NCI-H226 (cell line): ENCODE data around the gene HOXA2.

ENCODE experiments used
- DNase-seq: peaks from one replicate; pipeline ENCODE4 v3.0.0-alpha.2; 2015

The HOXA2 gene

DNA sequence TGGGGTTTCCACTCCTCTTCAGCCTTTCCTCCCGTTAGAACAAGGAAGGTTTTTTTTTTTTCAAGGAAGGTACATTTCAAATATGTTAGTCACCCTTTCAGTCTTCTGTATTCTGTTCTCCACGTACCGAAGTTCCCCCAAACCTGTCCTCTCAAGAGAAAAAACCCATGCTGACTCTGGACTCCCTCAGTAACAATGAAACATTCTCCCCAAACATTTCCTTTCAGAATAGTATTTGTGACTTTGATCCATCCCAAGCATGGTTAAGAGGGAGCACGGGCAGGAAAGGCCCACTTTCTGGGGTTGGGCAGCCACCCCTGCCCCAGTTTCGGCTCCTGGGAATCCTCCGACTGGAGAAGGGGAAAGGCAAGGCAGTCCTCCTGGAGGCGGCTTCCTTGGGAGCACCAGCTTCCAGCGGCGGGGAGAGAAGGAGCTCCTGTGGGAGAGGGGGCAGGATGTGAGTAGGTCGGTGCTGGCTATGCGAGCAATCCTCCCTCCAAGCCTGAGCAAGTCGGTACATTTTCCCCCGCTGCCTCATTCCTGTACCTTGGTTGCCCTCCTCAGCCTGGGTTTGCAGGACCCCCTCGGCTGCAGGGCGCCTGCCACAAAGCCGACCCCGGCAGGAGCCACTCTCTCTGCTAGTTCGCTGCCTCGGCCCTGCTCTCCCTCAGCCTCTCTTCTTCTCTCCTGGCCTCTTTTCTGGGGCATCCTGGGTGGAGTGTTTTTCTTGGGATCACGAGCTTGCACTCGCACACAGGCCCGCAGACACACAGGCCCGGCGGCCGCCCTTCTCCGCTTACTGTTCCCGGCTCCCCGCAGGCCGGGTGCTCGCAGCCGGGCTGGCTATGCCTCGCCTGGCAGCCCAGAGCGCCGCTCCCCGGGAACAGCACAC is 4.6 kb downstream of the HOXA2 start:
- peak; percentile 63 for DNase-seq

DNA sequence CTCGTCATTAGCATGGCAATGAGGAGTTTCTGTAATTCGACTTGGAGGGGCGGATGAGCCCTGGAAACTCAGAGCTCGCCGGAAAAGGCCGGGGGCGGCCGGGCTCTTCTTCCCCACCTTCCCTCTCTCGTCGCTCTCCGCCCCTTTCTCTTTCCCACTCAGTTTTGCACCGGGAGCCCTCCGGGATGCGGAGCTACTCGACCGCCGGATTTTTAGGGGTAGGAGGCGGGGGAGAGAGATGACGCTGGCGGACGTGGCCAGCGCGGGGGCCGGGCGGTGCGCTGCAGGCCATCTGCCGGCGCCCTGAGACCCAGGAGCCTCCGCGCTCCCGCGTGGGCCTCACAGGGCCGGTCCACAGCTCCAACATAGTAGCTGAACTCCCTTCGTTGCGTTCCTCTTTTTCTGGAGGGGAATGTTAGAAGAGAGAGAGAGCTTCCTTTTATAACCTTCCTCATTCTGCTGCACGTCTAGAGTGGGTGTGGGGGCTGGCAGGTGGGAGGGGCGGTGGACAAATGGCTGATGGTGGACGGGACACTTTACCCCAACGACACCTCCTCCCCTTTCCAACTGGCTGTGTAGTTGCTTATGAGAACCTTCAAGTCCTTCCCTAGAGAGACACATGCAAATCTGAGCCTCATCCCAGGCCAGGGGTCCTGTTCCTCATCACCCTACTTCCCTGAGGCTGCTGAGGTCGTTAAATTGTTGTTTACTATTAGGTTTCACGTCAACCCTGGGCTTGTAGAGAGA is 5.5 kb downstream of the HOXA2 start:
- DNase-seq: peak; percentile 76

DNA sequence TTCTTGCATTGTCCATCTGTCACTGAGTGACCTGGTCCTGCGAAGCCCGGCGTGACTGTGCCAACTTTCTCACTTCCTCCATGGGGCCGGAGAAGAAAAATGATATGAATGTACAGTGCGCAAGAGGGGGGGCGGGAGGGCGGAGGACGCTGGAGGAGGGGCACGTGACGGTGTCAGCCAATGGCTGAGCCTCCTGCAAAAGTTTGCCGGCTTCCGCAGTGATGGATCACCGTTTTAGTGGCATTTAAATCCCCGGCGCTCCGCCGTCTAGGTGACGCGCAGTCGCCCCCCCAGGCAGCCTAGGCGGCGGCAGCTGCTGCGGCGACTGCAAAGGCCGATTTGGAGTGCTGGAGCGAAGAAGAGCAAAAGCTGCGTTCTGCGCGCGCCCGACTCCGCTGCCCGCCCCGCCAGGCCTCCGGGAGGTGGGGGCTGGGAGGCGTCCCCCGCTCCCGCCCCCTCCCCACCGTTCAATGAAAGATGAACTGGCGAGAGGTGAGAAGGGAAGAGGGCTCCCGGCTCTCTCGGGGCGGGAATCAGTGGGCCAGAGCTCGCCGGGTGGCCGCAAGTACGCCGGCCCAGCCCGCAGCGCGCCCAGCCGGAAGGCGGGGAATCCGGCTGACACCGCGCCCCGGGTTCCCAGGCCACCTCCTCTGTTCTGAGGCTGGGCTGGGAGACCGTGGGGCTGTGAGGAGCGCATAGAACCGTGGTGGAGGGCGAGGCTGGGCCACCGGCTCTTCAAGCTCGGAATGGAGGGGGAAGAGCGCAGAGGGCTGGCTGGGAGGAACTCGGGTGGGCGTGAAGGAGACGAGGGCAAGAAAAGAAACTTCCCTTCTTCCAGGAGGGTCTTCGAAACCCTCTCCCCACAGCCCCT is 6.4 kb downstream of the HOXA2 start, which contains the start of gene HOXA1:
TSS of gene HOXA1 (minus strand) at position 104 of the 871 bp plus-strand sequence. CDS start at position 16, 88 bp downstream.
- DNase-seq: peak; percentile 98

DNA sequence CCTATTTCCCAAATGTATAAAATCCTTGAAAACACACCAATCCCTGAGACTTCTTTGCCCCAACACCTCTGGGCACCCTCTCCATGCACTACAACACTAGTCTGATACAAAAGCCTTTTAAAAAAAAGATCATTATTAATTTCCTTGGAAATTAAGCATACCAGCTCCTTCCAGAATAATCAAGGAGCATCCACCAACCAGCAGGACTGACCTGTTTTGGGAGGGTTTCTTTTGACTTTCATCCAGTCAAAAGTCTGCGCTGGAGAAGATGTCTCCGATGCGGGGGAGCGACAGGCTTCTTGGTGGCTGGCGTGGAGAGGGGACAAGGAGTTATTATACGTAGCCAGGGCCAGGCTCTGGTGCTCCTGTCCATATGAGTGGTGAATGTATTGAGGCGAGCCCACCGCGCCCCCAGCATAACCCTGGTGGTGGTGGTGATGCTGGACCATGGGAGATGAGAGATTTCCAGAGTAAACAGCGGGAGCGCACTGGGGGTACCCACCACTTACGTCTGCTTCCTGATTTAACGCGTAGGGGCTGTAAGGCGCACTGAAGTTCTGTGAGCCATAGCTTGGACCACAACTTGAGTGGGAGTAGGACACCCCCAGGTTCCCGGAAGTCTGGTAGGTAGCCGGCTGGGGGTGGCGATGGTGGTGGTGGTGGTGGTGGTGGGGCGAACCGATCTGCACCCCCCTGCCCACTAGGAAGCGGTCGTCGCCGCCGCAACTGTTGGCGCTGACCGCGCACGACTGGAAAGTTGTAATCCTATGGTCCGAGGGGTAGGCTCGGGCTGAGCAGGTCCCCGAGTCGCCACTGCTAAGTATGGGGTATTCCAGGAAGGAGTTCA is 7.2 kb downstream of the HOXA2 start:
- no peak for DNase-seq

DNA sequence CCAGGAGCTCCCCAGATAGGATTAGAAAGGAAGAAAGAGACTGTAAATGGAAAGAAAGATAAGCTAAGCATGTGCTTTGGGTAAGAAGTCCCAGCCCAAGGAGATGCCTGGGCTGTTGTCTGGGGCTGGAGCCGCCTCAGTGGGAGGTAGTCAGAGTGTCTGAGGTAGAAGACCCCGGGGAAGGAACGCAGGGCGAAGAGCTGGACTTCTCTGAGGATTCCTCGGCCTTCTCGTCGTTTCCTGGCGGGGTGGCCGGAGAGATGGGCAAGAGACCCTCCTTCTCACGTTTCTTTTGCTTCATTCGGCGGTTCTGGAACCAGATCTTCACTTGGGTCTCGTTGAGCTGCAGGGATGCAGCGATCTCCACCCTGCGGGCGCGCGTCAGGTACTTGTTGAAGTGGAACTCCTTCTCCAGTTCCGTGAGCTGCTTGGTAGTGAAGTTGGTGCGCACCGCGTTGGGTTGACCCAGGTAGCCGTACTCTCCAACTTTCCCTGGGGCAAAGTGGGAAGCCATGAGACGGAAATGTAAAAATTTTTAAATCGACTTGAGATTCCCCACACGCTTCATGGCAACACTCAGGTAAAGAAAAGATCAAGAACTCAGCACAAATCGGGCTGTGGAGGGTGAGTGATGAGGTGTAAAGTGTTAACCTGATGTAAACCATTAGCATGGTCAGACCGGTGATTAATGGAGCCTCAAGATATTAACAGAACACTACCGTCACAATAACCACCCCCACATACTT is 8.0 kb downstream of the HOXA2 start:
- DNase-seq: no peak

DNA sequence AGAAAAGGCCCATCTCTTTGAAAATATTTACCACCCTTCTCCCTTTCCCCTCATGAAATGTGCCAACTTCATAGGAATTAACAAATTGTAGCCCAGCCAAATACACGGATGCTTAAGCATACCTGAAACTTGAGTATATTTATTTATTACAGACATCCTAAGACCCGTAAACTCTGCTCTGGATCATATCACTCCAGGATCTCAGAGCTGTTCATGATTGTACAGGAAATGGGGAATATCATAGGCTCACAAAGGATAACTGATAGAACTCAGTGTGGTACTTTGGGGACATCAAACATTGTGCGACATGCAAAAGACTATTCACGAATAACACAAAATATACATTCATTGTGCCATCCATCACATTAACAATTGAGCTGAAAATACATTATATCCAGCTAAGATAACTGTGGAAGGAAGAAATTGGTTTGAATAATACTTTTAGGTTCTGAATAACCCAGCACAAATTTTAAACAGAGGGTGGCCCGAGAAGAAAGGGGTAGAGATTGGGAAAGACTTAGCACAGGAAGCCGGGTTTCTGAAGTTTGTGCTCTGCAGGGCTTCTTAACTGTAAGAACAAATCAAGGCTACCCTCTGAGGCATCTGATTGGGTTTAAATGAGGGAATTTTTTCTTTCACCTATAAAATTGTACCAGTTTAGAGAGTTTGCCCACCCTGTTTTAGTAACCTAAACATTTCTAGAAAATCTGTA is 9.1 kb downstream of the HOXA2 start:
- no peak for DNase-seq

DNA sequence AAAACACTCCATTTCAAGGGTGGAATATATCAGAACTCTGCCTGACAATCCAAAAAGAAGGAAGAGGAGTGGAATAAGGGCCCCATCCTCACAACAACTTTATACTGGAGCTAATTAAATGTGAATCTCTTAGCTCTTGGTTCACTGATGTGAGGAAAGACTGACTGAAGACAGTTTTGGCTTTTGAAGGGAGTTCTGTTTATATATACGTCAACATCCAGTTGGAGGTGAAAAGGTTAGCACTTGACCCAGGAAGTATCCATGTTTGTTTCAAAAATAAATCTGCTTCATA is 9.7 kb downstream of the HOXA2 start:
- DNase-seq: no peak

DNA sequence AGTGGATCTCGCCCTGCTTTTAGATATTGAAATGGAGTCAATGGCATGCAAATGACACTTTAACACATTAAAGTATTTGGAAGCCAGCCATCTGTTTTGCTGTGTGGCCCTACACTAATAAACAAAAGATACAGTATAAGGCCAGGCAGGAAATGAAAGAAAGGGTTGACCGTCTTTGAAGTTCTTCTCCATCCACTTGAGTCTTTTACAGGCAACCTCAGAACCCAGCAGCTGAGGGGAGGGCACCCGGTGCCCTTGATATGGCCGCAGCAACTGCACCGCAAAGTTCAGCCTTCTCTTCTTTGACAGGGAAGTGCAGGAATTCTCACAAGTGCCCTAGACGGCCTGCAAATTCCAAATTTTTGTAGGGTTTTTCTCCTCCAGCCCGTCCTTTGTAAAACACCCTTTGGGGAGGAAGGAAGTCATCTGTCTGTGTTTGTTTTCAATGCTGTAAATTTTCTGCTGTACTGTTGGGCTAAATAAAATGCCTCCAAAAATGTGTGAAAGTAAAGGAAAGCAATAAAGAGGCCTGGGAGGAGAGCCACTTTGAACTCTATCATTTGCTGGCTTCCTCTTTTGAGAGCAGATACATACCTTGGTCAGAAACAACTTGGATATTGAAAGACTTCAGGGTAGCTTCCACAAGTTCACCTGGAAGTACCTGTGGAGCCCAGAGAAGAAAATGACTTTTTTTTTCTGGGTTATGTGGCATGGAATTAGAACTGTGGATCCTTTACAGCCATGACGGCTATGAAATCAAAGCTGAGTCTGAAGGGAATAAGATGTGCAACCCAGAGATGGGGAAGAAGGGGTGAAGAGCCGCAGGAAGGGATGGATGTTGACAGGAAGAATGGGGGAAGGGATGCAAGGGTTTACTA is 10.3 kb downstream of the HOXA2 start:
- DNase-seq: no peak

DNA sequence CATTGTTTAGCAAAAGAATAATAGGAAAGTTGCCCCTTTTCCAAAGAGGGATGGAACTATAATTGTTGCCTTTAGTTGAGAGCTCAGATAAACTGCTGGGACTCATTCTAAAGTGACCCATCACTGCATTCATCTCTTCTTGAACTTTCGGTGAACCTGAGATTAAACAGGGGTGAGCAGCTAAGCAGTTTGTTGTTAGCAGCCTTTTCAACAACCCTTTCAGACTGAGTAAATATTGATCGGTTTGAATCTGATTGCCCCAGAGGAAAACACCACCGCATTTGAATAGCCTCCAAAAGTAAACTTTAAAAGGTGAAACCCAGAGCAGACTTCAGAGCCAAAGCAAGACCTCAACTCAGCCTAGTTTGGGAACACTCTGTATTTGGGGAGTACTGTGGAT is 11.4 kb downstream of the HOXA2 start:
- no peak for DNase-seq

DNA sequence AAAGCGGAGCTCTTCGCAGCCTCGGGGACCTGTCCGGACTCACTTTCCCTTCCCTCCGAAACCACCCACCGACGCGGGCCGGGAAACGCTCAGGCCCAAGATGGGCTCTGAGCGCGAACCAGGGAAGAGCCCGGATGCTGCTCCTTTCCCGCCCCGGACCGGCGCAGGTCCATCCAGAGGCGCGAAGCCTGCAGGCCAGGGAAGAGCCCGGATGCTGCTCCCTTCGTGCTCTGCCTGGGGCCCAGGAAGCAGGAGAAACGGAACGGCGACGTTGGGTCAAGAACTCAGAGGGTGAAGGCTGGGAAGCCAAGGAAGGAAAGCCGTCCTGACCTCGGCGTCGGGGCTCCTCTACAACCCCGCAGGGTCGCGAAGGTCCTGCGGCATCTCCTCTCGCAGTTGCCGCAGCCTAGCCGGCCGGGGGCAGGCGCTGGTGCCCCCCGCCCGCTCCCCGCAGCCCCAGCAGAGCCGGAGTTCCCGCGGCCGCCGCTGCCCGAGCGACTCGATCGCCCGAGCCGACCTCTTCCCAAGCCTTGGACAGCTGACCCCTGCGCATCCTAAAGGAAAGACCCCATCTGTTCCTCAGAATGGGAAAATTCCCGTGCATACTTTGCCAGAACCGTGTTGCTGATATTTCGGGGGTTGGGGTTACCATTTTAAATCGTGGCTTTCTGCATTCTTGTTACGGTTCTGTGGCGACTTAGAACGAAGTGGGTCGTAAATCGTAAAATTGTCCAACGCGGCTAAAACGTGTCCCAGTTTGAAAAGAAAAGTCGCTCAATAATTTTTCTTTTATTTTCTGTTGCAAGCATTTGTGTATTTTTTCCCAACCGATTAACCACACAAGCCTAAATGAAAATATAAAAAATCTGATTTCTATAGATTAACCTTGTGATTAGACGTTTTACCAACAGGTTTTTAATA is 14.2 kb downstream of the HOXA2 start:
- DNase-seq: no peak

DNA sequence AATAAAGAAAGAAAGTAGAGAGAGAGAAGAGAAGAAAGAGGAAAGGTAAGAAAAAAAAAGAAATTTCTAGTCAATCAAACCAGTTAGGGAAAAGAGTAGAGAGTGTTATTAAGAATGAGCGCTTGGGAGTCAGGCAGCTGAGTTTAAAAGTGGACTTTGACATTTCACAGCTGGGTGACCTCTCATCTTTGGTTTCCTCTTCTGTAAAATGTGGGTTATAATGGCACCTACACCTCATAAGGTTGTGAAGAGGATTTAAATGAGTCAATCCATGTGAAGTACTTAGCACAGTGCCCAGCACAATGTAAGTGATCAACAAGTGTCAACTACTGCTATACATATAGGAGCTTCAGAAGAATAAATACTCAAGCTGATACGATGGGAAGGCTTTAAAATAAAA is 18.8 kb downstream of the HOXA2 start:
- DNase-seq: no peak

DNA sequence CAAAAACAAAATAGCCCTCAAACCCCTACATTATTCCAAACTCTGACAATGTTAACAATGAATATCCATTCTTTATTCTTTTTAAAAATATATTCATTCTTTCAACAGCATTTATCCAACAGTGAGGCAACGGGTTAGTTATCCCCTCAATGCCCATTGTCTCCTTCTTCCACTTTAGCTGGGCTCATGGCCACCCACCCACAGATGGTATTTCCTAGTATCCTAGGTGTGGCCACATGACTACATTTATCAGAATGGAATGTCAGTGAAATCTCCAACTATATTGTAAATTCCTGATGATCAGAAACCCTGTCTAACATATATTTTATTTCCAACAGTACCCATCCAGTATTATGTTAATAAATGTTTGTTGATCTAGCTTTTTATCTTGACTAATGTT is 20.3 kb downstream of the HOXA2 start:
- DNase-seq: peak; percentile 82

DNA sequence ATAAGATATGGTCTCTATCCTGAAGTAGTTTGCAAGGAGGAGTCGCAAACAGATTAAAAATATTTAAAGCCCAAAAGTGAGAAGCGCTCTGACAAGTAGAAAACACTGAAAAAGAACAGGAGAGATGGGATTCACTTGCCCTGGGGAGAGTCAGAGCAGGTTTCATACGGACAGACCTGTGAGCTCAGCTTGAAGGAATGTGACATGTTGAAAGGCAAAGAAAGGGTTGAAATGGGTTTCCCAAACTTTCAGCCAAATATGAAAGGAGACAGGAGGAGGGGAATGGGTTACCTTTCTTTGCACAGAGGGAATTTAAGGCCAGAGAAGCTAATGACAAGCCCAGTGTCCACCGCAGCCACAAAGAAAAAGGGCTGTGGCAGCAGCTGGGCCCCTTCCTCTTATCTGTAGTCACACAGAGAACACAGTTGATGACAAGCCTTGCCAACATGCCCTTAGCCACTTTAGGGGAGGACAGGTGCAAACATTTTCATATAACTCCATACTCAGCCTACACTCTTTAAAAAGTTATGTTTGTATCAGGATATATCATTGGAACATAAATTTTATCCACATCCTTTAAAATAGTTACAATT is 21.5 kb downstream of the HOXA2 start:
- DNase-seq: peak; percentile 90

DNA sequence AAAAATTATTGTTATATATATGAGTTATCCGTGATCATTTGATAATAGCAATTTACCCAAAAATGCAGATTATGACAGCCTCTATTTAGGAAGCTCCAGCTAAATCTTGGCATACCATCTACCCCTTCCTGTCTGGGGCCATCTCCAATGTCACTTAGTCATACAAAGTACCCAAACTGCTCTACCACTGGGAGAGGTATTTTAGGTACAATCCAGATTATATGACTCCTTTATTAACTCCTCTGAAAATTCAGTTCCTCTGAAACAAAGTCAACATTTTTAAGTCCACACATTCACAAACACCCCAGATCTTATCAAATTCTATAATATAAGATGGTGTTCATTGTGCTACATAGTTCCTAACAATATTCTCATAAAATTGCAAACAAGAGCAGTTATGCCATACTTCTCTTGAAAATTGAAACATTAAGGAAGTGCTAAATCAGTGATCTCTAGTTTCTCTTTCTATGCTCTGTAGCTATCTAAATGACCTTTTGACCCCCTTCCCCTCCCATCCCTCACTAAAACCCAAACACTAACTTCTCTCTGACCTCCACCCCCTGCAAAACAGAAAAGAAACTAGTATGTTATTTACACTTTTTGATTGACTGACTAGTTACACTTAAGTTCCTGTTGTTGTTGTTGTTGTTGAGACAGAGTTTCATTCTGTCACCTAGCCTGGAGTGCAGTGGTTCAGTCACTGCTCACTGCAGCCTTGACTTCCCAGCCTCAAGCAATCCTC is 23.1 kb downstream of the HOXA2 start:
- DNase-seq: no peak

DNA sequence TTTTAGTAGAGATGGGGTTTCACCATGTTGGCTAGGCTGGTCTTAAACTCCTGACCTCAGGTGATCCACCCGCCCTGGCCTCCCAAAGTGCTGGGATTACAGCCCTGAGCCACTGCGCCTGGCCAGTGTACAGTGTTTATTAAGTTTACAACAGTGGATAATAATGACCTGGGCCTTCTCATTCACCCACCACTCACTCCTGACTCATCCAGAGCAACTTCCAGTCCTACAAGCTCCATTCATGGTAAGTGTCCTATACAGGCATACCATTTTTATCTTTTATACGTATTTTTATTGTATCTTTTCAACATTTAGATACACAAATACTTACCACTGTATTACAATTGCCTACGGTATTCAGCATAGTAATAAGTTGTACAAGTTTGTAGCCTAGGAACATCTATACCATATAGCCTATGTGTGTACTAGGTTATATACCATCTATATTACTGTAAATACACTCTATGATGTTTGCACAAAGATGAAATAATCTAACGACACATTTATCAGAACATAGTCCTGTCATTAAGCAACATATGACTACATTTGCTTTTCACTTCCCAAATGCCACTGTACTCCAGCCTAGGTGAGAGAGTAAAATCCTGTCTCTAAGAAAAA is 23.8 kb downstream of the HOXA2 start:
- no peak for DNase-seq

DNA sequence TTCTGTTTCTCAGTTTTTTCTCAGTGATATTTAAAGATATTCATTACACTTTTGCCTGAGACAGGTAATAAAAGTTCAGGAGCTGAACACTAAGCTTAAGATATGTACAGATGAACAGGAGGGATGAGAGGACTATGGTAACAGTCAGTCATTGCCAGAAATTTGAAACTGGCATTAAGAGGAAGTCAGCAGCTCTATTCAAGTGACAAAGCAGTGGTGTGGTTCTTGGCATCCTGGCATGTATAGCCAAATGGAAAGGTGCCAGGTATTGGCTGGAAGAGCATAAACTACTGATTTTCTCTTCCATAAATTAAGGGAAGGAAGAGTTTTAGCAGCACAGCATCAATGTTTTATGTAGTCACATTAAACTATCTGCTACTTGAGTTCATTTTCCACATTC is 29.4 kb downstream of the HOXA2 start:
- DNase-seq: no peak
